ENCODE measurements around the gene MYRFL. TPM values are rescaled to one million over a fixed set of nuclear protein-coding genes. Genes with fewer than 3 reads are reported as not detected.

Gene MYRFL
- total and polyA plus RNA-seq, 12 donors = 0.10 to 0.51 (median 0.30) TPM; not detected in 4

GRCh38 chr12:69932154-69932553 lies 107.1 kb downstream of the MYRFL start:
- H3K36me3 ChIP-seq = no peaks in the 10 kb centered on the region
- no peaks in the 10 kb centered on the region for H3K27me3 ChIP-seq
- H3K27ac ChIP-seq = no peak overlapping the region
- peaks cover 0 to 11% (median 0%) of the 10 kb centered on the region in 9 donors for H3K4me1 ChIP-seq
- no peak for TF ChIP-seq CTCF (IDR thresholded peaks at IDR 0.05)
- DNase-seq (no peak), ATAC-seq (no peak)
- H3K9me3 ChIP-seq = no peaks in the 10 kb centered on the region
- WGBS, 2 donors = 43 to 56% methylated on average over 2 of the region's 2 CpGs
- no peak overlapping the region for H3K4me3 ChIP-seq
- intact Hi-C loops (cut with DNase I) = no loop called here

GRCh38 chr12:69932676-69933552 lies 107.9 kb downstream of the MYRFL start:
- H3K36me3 ChIP-seq = no peaks in the 10 kb centered on the region
- 77 to 82% methylated on average over 6 of the region's 6 CpGs for WGBS, 2 donors
- H3K9me3 ChIP-seq = no peaks in the 10 kb centered on the region
- no peaks in the 10 kb centered on the region for H3K27me3 ChIP-seq
- H3K27ac ChIP-seq = no peak overlapping the region
- ATAC-seq (no peak), DNase-seq (no peak)
- intact Hi-C loops (cut with DNase I) = no loop called here
- no peak for TF ChIP-seq CTCF (IDR thresholded peaks at IDR 0.05)
- H3K4me1 ChIP-seq = peaks cover 0 to 11% (median 0%) of the 10 kb centered on the region in 9 donors
- no peak overlapping the region for H3K4me3 ChIP-seq

- Histone ChIP-seq H3K36me3 (no peaks in the 10 kb centered on the region), H3K4me1 (peaks cover 0 to 11% (median 0%) of the 10 kb centered on the region in 9 donors), H3K4me3 (no peak overlapping the region), H3K27ac (no peak overlapping the region), H3K27me3 (no peaks in the 10 kb centered on the region), H3K9me3 (no peaks in the 10 kb centered on the region)
- WGBS, 2 donors = 94 to 97% methylated on average over 4 of the region's 4 CpGs
- intact Hi-C loops (cut with DNase I) = no loop called here
- no peak for TF ChIP-seq CTCF (IDR thresholded peaks at IDR 0.05)
- no peak for DNase-seq
- no peak for ATAC-seq
Observed at GRCh38 chr12:69934011-69934410, 109.0 kb downstream of the MYRFL start.

GRCh38 chr12:69935651-69936100 lies 110.6 kb downstream of the MYRFL start:
- TF ChIP-seq CTCF (IDR thresholded peaks at IDR 0.05) = no peak
- H3K27ac ChIP-seq = no peak overlapping the region
- H3K4me1 ChIP-seq = peaks cover 0 to 11% (median 0%) of the 10 kb centered on the region in 9 donors
- ATAC-seq = peak in 3 of 8 donors; percentile 39 to 70 (median 47)
- intact Hi-C loops (cut with DNase I) = no loop called here
- no peak for DNase-seq
- no peak overlapping the region for H3K4me3 ChIP-seq
- 53 to 67% methylated on average over 5 of the region's 5 CpGs for WGBS, 2 donors
- no peaks in the 10 kb centered on the region for H3K27me3 ChIP-seq
- no peaks in the 10 kb centered on the region for H3K9me3 ChIP-seq
- no peaks in the 10 kb centered on the region for H3K36me3 ChIP-seq

All from heart right ventricle (tissue), 16 donors.